Measurements from ENCODE around the gene FAM241B. TPM values are rescaled to one million over a fixed set of nuclear protein-coding genes. Genes with fewer than 3 reads are reported as not detected.

FAM241B gene
- total RNA-seq, 1 experiment from 2014 or later, result 13.7 TPM

DNA sequence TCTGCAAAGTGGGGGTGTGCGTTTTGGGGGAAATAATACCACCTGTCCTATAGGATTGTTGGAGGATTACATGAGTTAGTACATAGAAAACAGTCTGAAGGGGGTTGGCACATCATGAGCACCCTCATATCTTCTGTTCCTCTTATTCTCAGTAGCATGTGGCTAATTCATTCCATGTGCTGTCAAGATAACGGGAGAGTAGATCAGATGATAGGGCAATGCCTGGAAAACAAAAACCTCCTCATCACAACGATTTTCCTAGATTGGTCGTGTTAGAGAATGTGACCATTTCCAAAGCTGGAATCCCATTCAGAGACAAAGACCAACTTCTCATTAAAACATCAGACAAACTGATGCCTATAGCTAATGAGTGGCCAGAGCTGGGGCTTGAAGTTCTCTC, 50.6 kb downstream of the FAM241B start:
- Mint-ChIP-seq H3K36me3 (ENCODE audit: insufficient read depth in 1 of 3, low read depth in 3 of 3) (no peaks in the 10 kb centered on the region), H3K4me3 (no peak overlapping the region), H3K27me3 (ENCODE audit: low read depth) (peaks cover 19% of the 10 kb centered on the region), H3K9me3 (no peaks in the 10 kb centered on the region), H3K4me1 (peaks cover 28 to 34% of the 10 kb centered on the region in 2 experiments), H3K27ac (no peak overlapping the region)
- no peaks in the 10 kb centered on the region for H3K79me2 ChIP-seq (ENCODE audit: insufficient read depth, low read length)
- H2BK20ac ChIP-seq (ENCODE audit: low read depth, low read length, poor library complexity, severe bottlenecking), result no peak overlapping the region
- no peak overlapping the region for H2BK120ac ChIP-seq (ENCODE audit: low read depth, low read length, poor library complexity, severe bottlenecking)
- no peaks in the 10 kb centered on the region for H3K79me1 ChIP-seq (ENCODE audit: insufficient read depth, low read depth, low read length, poor library complexity, severe bottlenecking)
- TF ChIP-seq, protein P1, sequence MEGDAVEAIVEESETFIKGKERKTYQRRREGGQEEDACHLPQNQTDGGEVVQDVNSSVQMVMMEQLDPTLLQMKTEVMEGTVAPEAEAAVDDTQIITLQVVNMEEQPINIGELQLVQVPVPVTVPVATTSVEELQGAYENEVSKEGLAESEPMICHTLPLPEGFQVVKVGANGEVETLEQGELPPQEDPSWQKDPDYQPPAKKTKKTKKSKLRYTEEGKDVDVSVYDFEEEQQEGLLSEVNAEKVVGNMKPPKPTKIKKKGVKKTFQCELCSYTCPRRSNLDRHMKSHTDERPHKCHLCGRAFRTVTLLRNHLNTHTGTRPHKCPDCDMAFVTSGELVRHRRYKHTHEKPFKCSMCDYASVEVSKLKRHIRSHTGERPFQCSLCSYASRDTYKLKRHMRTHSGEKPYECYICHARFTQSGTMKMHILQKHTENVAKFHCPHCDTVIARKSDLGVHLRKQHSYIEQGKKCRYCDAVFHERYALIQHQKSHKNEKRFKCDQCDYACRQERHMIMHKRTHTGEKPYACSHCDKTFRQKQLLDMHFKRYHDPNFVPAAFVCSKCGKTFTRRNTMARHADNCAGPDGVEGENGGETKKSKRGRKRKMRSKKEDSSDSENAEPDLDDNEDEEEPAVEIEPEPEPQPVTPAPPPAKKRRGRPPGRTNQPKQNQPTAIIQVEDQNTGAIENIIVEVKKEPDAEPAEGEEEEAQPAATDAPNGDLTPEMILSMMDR (conservative IDR thresholded peaks at IDR 0.05), result no peak
- no peak overlapping the region for H3K18ac ChIP-seq (ENCODE audit: insufficient read length, low read depth, low read length)
- no peaks in the 10 kb centered on the region for H4K20me1 ChIP-seq (ENCODE audit: control insufficient read depth, insufficient read depth, insufficient read length)
- WGBS (ENCODE audit: extremely low coverage, insufficient read length, low lambda C conversion rate), result no CpG with 5 or more reads among the region's 4 CpGs
- H4K5ac ChIP-seq (ENCODE audit: insufficient read length, low read depth, low read length), result no peak overlapping the region
- no peak overlapping the region for H3K14ac ChIP-seq (ENCODE audit: insufficient read depth, low read length)
- H2AK5ac ChIP-seq (ENCODE audit: insufficient read length, low read length), result no peak overlapping the region
- H2BK12ac ChIP-seq (ENCODE audit: insufficient read length, low read depth, low read length), result no peak overlapping the region
- no peak overlapping the region for H3K27ac ChIP-seq (ENCODE audit: insufficient read length, low read depth, low read length)
- peaks cover 3% of the 10 kb centered on the region; the same call in 1 of the 2 replicates for H3K4me1 ChIP-seq (ENCODE audit: insufficient read depth, low read length)
- H3K56ac ChIP-seq (ENCODE audit: insufficient read length, low read depth, low read length), result no peak overlapping the region
- no peak overlapping the region for H2AFZ ChIP-seq (ENCODE audit: low read length)
- no peak overlapping the region for H4K91ac ChIP-seq (ENCODE audit: insufficient read length, low read depth, low read length)
- H3K23me2 ChIP-seq (ENCODE audit: insufficient read length, low read depth, low read length, poor library complexity, severe bottlenecking), result no peaks in the 10 kb centered on the region
- no peak for DNase-seq
- no peak overlapping the region for H2BK5ac ChIP-seq (ENCODE audit: insufficient read length, low read length)
- no peak overlapping the region for H3K23ac ChIP-seq (ENCODE audit: insufficient read length, low read depth, low read length)
- no peak overlapping the region for H2BK15ac ChIP-seq (ENCODE audit: low read depth, low read length)
- H3K4ac ChIP-seq (ENCODE audit: low read depth, low read length), result no peak overlapping the region
- no peaks in the 10 kb centered on the region for H3K9me3 ChIP-seq (ENCODE audit: control insufficient read depth, low read depth, low read length)
- no peak overlapping the region for H4K8ac ChIP-seq (replicated peaks; ENCODE audit: insufficient read length, low read depth, low read length)
- no peaks in the 10 kb centered on the region for H3K27me3 ChIP-seq (ENCODE audit: insufficient read depth, low read length)
- no peak overlapping the region for H3T11ph ChIP-seq (ENCODE audit: low read length)
- no peak overlapping the region for H3K4me2 ChIP-seq (ENCODE audit: insufficient read depth, insufficient read length, low read length)
- H3K9ac ChIP-seq (ENCODE audit: extremely low read depth, insufficient read length, low read length), result no peak overlapping the region

All from H9 (cell line).